ENCODE data around the gene CXCL16.

Gene CXCL16

GRCh38 chr17:4712526-4712925 is 27.2 kb downstream of the CXCL16 start:
- Histone ChIP-seq H3K9me3 (ENCODE audit: control insufficient read depth, low read length) (no peaks in the 10 kb centered on the region), H2BK120ac (ENCODE audit: low read depth, low read length) (no peak overlapping the region), H2AK5ac (ENCODE audit: low read length, severe bottlenecking) (no peak overlapping the region), H3K9ac (ENCODE audit: low read length) (no peak overlapping the region), H3K4me2 (ENCODE audit: low read length, poor library complexity, severe bottlenecking) (no peak overlapping the region), H3K23ac (ENCODE audit: low read length in 2 of 2) (no peak overlapping the region), H3K36me3 (ENCODE audit: control insufficient read depth in 1 of 2, insufficient read depth in 2 of 2, low read depth in 1 of 2, low read length in 2 of 2) (peaks cover 3 to 19% of the 10 kb centered on the region in 2 experiments), H3K4me1 (ENCODE audit: control insufficient read depth, insufficient read depth, low read depth, low read length) (peaks cover 17% of the 10 kb centered on the region), H3K4me3 (ENCODE audit: insufficient read depth in 1 of 2, low read depth in 1 of 2, low read length in 2 of 2) (no peak overlapping the region), H2BK15ac (ENCODE audit: low read depth, poor library complexity, severe bottlenecking) (no peak overlapping the region), H2AFZ (ENCODE audit: low read depth, low read length) (no peak overlapping the region), H3K27me3 (ENCODE audit: control insufficient read depth in 1 of 2, insufficient read depth in 1 of 2, low read length in 2 of 2) (no peaks in the 10 kb centered on the region), H2BK5ac (ENCODE audit: low read depth, low read length, poor library complexity, severe bottlenecking) (no peak overlapping the region), H4K8ac (ENCODE audit: low read length) (no peak overlapping the region), H3K27ac (ENCODE audit: low read length, poor library complexity, severe bottlenecking) (no peak overlapping the region), H2BK12ac (ENCODE audit: low read length in 2 of 2) (no peak overlapping the region), H4K91ac (ENCODE audit: low read length) (no peak overlapping the region), H3K4ac (ENCODE audit: low read depth in 1 of 2, low read length in 2 of 2) (no peak overlapping the region), H3K18ac (ENCODE audit: low read depth in 1 of 2, low read length in 2 of 2) (no peak overlapping the region), H3K14ac (ENCODE audit: low read length in 2 of 2) (no peak overlapping the region), H3K79me1 (replicated peaks; ENCODE audit: low read length, poor library complexity, severe bottlenecking) (peaks cover 9% of the 10 kb centered on the region)
- 92% methylated on average over 3 of the region's 3 CpGs for WGBS
- DNase-seq, result no peak

- Histone ChIP-seq H4K91ac (ENCODE audit: low read length) (no peak overlapping the region), H3K4me2 (ENCODE audit: low read length, poor library complexity, severe bottlenecking) (no peak overlapping the region), H3K27ac (ENCODE audit: low read length, poor library complexity, severe bottlenecking) (no peak overlapping the region), H3K9me3 (ENCODE audit: control insufficient read depth, low read length) (no peaks in the 10 kb centered on the region), H3K79me1 (replicated peaks; ENCODE audit: low read length, poor library complexity, severe bottlenecking) (peaks cover 9% of the 10 kb centered on the region), H2AFZ (ENCODE audit: low read depth, low read length) (no peak overlapping the region), H3K18ac (ENCODE audit: low read depth in 1 of 2, low read length in 2 of 2) (no peak overlapping the region), H2AK5ac (ENCODE audit: low read length, severe bottlenecking) (no peak overlapping the region), H2BK5ac (ENCODE audit: low read depth, low read length, poor library complexity, severe bottlenecking) (no peak overlapping the region), H3K23ac (ENCODE audit: low read length in 2 of 2) (no peak overlapping the region), H3K4me1 (ENCODE audit: control insufficient read depth, insufficient read depth, low read depth, low read length) (peaks cover 17% of the 10 kb centered on the region), H3K4me3 (ENCODE audit: insufficient read depth in 1 of 2, low read depth in 1 of 2, low read length in 2 of 2) (peak overlapping the region in 1 of 2 experiments; percentile 76), H3K4ac (ENCODE audit: low read depth in 1 of 2, low read length in 2 of 2) (no peak overlapping the region), H4K8ac (ENCODE audit: low read length) (no peak overlapping the region), H2BK120ac (ENCODE audit: low read depth, low read length) (no peak overlapping the region), H3K27me3 (ENCODE audit: control insufficient read depth in 1 of 2, insufficient read depth in 1 of 2, low read length in 2 of 2) (no peaks in the 10 kb centered on the region), H2BK15ac (ENCODE audit: low read depth, poor library complexity, severe bottlenecking) (no peak overlapping the region), H3K36me3 (ENCODE audit: control insufficient read depth in 1 of 2, insufficient read depth in 2 of 2, low read depth in 1 of 2, low read length in 2 of 2) (peaks cover 0 to 13% of the 10 kb centered on the region in 2 experiments), H3K9ac (ENCODE audit: low read length) (no peak overlapping the region), H2BK12ac (ENCODE audit: low read length in 2 of 2) (no peak overlapping the region), H3K14ac (ENCODE audit: low read length in 2 of 2) (peak overlapping the region in 1 of 2 experiments; percentile 2)
- WGBS, result 75% methylated on average over 6 of the region's 6 CpGs
- no peak for DNase-seq
These were observed 28.0 kb downstream of the CXCL16 start for GRCh38 chr17:4711661-4712181.

GRCh38 chr17:4710693-4711634 is 28.8 kb downstream of the CXCL16 start:
- H3K36me3 ChIP-seq (ENCODE audit: control insufficient read depth in 1 of 2, insufficient read depth in 2 of 2, low read depth in 1 of 2, low read length in 2 of 2), result peaks cover 0 to 7% of the 10 kb centered on the region in 2 experiments
- H2BK12ac ChIP-seq (ENCODE audit: low read length in 2 of 2), result peak overlapping the region; percentile 42 to 55
- no peak overlapping the region for H3K27ac ChIP-seq (ENCODE audit: low read length, poor library complexity, severe bottlenecking)
- H3K4me3 ChIP-seq (ENCODE audit: insufficient read depth in 1 of 2, low read depth in 1 of 2, low read length in 2 of 2), result peak overlapping the region; percentile 70 to 76
- peaks cover 18% of the 10 kb centered on the region for H3K4me1 ChIP-seq (ENCODE audit: control insufficient read depth, insufficient read depth, low read depth, low read length)
- WGBS, result 27% methylated on average over 26 of the region's 57 CpGs
- H4K8ac ChIP-seq (ENCODE audit: low read length), result peak overlapping the region; percentile 77
- no peak overlapping the region for H2BK120ac ChIP-seq (ENCODE audit: low read depth, low read length)
- no peak overlapping the region for H2BK5ac ChIP-seq (ENCODE audit: low read depth, low read length, poor library complexity, severe bottlenecking)
- H3K9ac ChIP-seq (ENCODE audit: low read length), result peak overlapping the region; percentile 80
- H2AFZ ChIP-seq (ENCODE audit: low read depth, low read length), result peak overlapping the region; percentile 31
- H4K91ac ChIP-seq (ENCODE audit: low read length), result no peak overlapping the region
- peak overlapping the region; percentile 33 to 72 for H3K18ac ChIP-seq (ENCODE audit: low read depth in 1 of 2, low read length in 2 of 2)
- peak overlapping the region in 1 of 2 experiments; percentile 62 for H3K14ac ChIP-seq (ENCODE audit: low read length in 2 of 2)
- H3K79me1 ChIP-seq (replicated peaks; ENCODE audit: low read length, poor library complexity, severe bottlenecking), result peaks cover 9% of the 10 kb centered on the region
- H2BK15ac ChIP-seq (ENCODE audit: low read depth, poor library complexity, severe bottlenecking), result peak overlapping the region; percentile 60
- peak overlapping the region in 1 of 2 experiments; percentile 26 for H3K23ac ChIP-seq (ENCODE audit: low read length in 2 of 2)
- H2AK5ac ChIP-seq (ENCODE audit: low read length, severe bottlenecking), result peak overlapping the region; percentile 37
- no peaks in the 10 kb centered on the region for H3K27me3 ChIP-seq (ENCODE audit: control insufficient read depth in 1 of 2, insufficient read depth in 1 of 2, low read length in 2 of 2)
- no peaks in the 10 kb centered on the region for H3K9me3 ChIP-seq (ENCODE audit: control insufficient read depth, low read length)
- H3K4ac ChIP-seq (ENCODE audit: low read depth in 1 of 2, low read length in 2 of 2), result no peak overlapping the region
- DNase-seq, result no peak
- peak overlapping the region; percentile 93 for H3K4me2 ChIP-seq (ENCODE audit: low read length, poor library complexity, severe bottlenecking)

Measured in mesenchymal stem cell (in vitro differentiated cells and primary cell).